HEK293 (cell line): ENCODE data around the gene JAZF1.
"Not testable (repeated sequence)": the region's sequence is repeated elsewhere in the genome, so short reads cannot be mapped to it uniquely, and the experiment has no call there.

Experiments
- CTCF ChIP-seq: fragments of 450-650 bp; formaldehyde crosslinking; IDR thresholded peaks from 2 replicates; pipeline ENCODE4 v1.5.1; 2016; ENCODE audit warnings: missing biosample characterization, missing genetic modification characterization
- REST ChIP-seq: fragments of 450-650 bp; formaldehyde crosslinking; IDR thresholded peaks from 2 replicates; pipeline ENCODE4 v1.5.1; 2016; ENCODE audit warnings: missing biosample characterization, missing genetic modification characterization
- ZBTB11 ChIP-seq: fragments of 450-650 bp; formaldehyde crosslinking; conservative IDR thresholded peaks from 2 replicates; pipeline ENCODE4 v1.5.1; 2016; ENCODE audit warnings: low read depth, missing biosample characterization, missing genetic modification characterization
- ZBTB7A ChIP-seq: fragments of 450-650 bp; formaldehyde crosslinking; IDR thresholded peaks from 2 replicates; pipeline ENCODE4 v1.5.1; 2016; ENCODE audit warnings: low read depth, missing biosample characterization, missing genetic modification characterization
- ZNF112 ChIP-seq: fragments of 450-650 bp; formaldehyde crosslinking; IDR thresholded peaks from 2 replicates; pipeline ENCODE4 v1.5.0; 2017; ENCODE audit warnings: missing biosample characterization, missing genetic modification characterization
- ZNF302 ChIP-seq: fragments of 450-650 bp; formaldehyde crosslinking; IDR thresholded peaks from 2 replicates; pipeline ENCODE4 v1.5.1; 2016; ENCODE audit warnings: missing biosample characterization, missing genetic modification characterization, low read depth
- ZNF449 ChIP-seq: fragments of 450-650 bp; formaldehyde crosslinking; IDR thresholded peaks from 2 replicates; pipeline ENCODE4 v1.5.1; 2017; ENCODE audit warnings: missing biosample characterization, mild to moderate bottlenecking, missing genetic modification characterization, moderate library complexity
- ZNF571 ChIP-seq: fragments of 450-650 bp; formaldehyde crosslinking; IDR thresholded peaks from 2 replicates; pipeline ENCODE4 v1.5.0; 2017; ENCODE audit warnings: missing biosample characterization, missing genetic modification characterization
- ZNF639 ChIP-seq: fragments of 450-650 bp; formaldehyde crosslinking; IDR thresholded peaks from 2 replicates; pipeline ENCODE4 v1.5.1; 2016; ENCODE audit warnings: missing biosample characterization, missing genetic modification characterization
- TF ChIP-seq, protein P1 (sequence below): fragments of 450-650 bp; formaldehyde crosslinking; IDR thresholded peaks from 2 replicates; pipeline ENCODE4 v1.5.1; 2016; ENCODE audit warnings: missing biosample characterization, missing genetic modification characterization
- TF ChIP-seq, protein P2 (sequence below): fragments of 450-650 bp; formaldehyde crosslinking; IDR thresholded peaks from 2 replicates; pipeline ENCODE4 v1.5.1; 2017; ENCODE audit warnings: missing biosample characterization, missing genetic modification characterization
- TF ChIP-seq, protein P3 (sequence below): fragments of 450-650 bp; formaldehyde crosslinking; IDR thresholded peaks from 2 replicates; pipeline ENCODE4 v1.5.1; 2016; ENCODE audit warnings: missing biosample characterization, missing genetic modification characterization

DNA sequence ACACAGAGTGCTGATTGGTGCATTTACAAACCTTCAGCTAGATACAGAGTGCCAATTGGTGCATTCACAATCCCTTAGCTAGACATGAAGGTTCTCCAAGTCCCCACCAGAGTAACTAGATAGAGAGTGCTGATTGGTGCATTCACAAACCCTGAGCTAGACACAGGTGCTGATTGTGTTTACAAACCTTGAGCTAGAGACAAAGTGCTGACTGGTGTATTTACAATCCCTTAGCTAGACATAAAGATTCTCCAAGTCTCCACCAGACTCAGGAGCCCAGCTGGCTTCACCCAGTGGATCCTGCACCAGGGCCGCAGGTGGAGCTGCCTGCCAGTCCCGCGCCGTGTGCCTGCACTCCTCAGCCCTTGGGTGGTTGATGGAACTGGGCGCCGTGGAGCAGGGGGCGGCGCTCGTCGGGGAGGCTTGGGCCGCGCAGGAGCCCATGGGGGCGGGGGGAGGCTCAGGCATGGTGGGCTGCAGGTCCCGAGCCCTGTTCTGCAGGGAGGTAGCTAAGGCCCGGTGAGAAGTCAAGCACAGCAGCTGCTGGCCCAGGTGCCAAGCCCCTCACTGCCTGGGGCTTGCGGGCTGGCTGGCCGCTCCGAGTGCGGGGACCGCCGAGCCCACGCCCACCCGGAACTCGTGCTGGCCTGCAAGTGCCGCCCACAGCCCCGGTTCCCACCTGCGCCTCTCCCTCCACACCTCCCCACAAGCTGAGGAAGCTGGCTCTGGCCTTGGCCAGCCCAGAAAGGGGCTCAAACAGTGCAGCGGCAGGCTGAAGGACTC lies 323.7 kb downstream of the JAZF1 start:
- TF ChIP-seq, protein P1, sequence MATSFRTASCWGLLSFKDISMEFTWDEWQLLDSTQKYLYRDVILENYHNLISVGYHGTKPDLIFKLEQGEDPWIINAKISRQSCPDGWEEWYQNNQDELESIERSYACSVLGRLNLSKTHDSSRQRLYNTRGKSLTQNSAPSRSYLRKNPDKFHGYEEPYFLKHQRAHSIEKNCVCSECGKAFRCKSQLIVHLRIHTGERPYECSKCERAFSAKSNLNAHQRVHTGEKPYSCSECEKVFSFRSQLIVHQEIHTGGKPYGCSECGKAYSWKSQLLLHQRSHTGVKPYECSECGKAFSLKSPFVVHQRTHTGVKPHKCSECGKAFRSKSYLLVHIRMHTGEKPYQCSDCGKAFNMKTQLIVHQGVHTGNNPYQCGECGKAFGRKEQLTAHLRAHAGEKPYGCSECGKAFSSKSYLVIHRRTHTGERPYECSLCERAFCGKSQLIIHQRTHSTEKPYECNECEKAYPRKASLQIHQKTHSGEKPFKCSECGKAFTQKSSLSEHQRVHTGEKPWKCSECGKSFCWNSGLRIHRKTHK (tag by site-specific recombination), result not testable (repeated sequence)
- not testable (repeated sequence) for TF ChIP-seq CTCF; ZBTB7A; ZNF639 (tag by site-specific recombination); ZNF112 (tag by site-specific recombination); ZNF302 (tag by site-specific recombination); ZBTB11 (tag by site-specific recombination); REST; ZNF449 (tag by site-specific recombination); ZNF571 (tag by site-specific recombination)
- TF ChIP-seq, protein P2, sequence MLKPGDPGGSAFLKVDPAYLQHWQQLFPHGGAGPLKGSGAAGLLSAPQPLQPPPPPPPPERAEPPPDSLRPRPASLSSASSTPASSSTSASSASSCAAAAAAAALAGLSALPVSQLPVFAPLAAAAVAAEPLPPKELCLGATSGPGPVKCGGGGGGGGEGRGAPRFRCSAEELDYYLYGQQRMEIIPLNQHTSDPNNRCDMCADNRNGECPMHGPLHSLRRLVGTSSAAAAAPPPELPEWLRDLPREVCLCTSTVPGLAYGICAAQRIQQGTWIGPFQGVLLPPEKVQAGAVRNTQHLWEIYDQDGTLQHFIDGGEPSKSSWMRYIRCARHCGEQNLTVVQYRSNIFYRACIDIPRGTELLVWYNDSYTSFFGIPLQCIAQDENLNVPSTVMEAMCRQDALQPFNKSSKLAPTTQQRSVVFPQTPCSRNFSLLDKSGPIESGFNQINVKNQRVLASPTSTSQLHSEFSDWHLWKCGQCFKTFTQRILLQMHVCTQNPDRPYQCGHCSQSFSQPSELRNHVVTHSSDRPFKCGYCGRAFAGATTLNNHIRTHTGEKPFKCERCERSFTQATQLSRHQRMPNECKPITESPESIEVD, result not testable (repeated sequence)
- TF ChIP-seq, protein P3, sequence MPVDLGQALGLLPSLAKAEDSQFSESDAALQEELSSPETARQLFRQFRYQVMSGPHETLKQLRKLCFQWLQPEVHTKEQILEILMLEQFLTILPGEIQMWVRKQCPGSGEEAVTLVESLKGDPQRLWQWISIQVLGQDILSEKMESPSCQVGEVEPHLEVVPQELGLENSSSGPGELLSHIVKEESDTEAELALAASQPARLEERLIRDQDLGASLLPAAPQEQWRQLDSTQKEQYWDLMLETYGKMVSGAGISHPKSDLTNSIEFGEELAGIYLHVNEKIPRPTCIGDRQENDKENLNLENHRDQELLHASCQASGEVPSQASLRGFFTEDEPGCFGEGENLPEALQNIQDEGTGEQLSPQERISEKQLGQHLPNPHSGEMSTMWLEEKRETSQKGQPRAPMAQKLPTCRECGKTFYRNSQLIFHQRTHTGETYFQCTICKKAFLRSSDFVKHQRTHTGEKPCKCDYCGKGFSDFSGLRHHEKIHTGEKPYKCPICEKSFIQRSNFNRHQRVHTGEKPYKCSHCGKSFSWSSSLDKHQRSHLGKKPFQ (tag by site-specific recombination), result not testable (repeated sequence)
